ENCODE data around the gene INTS11. TPM values are rescaled to one million over a fixed set of nuclear protein-coding genes. Genes with fewer than 3 reads are reported as not detected.

The INTS11 gene
- total RNA-seq, 3 donors from 2014 or later = 68.6 to 125 (median 119) TPM

GRCh38 chr1:1342584-1343115 lies 18.2 kb upstream of the INTS11 start:
- intact Hi-C loops (cut with DNase I; ENCODE audit: low total_unique reads) = no loop called here
- H3K36me3 ChIP-seq = no peaks in the 10 kb centered on the region
- peaks cover 6 to 26% of the 10 kb centered on the region in 2 donors for H3K4me1 ChIP-seq
- H3K27me3 ChIP-seq = no peaks in the 10 kb centered on the region
- no peak for DNase-seq (ENCODE audit: low spot score in 2 of 2)
- no peak overlapping the region for H3K4me3 ChIP-seq
- H3K9me3 ChIP-seq = no peaks in the 10 kb centered on the region
- no peak overlapping the region for H3K27ac ChIP-seq
- no peak for TF ChIP-seq CTCF (IDR thresholded peaks at IDR 0.05)
- no peak for TF ChIP-seq POLR2AphosphoS5 (IDR thresholded peaks at IDR 0.05)
- no peak for TF ChIP-seq POLR2A (IDR thresholded peaks at IDR 0.05)

DNA sequence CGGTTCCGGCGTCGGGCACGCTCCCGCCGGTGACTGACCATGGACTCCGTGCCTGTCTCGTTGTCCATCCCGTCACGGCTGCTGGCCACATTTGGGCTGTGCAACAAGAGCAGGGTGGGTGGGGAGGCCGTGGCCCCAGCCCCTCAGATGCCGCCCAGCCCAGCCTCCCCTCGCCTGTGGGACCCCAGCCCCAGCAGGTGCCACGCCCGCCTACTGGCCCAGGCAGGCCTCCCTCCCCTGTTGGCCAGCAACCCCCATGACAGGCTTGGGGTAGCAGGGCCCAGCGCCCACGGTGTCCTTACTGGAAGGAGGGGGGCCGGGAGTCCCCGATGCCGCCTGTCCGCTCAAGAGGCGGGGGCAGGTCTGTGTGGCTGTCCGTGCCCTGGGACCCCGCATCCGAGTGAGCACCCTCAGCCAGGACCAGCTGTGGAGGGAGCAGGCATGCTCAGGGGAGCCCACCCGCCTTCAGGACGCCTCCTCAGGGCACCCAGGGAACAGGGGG lies 17.7 kb upstream of the INTS11 start:
- H3K9me3 ChIP-seq = no peaks in the 10 kb centered on the region
- DNase-seq (ENCODE audit: low spot score in 2 of 2) = no peak
- H3K4me3 ChIP-seq = no peak overlapping the region
- H3K27ac ChIP-seq = no peak overlapping the region
- intact Hi-C loops (cut with DNase I; ENCODE audit: low total_unique reads) = no loop called here
- H3K27me3 ChIP-seq = no peaks in the 10 kb centered on the region
- no peaks in the 10 kb centered on the region for H3K36me3 ChIP-seq
- TF ChIP-seq CTCF (IDR thresholded peaks at IDR 0.05) (no peak), POLR2AphosphoS5 (IDR thresholded peaks at IDR 0.05) (no peak), POLR2A (IDR thresholded peaks at IDR 0.05) (no peak)
- H3K4me1 ChIP-seq = peaks cover under 1 to 23% of the 10 kb centered on the region in 2 donors

DNA sequence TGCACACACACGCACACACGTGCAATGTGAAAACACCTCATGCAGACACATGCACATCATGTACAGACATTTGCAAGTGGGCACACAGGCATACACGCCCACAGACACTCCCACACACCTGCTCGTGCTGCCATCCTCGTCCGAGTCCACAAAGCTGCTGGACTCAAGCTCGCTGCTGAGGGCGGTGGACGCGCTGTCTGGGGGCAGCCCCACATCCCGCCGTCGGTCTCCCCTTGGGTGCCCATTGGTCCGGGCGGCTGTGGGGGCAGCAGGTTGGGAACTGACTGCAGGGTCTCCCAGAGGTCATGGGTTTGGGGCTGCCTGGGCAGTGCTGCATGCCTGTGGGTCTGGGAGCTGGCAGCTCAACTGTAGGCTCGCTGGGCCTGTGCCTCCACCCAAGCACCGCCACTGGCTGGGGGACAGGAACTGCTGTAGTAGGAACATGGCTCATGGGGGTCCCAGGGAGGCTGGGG lies 17.1 kb upstream of the INTS11 start:
- DNase-seq (ENCODE audit: low spot score in 2 of 2) = no peak
- H3K27me3 ChIP-seq = no peaks in the 10 kb centered on the region
- H3K4me1 ChIP-seq = peaks cover 0 to 18% of the 10 kb centered on the region in 2 donors
- no peaks in the 10 kb centered on the region for H3K36me3 ChIP-seq
- intact Hi-C loops (cut with DNase I; ENCODE audit: low total_unique reads) = no loop called here
- H3K27ac ChIP-seq = no peak overlapping the region
- H3K9me3 ChIP-seq = no peaks in the 10 kb centered on the region
- TF ChIP-seq POLR2A (IDR thresholded peaks at IDR 0.05) (no peak), POLR2AphosphoS5 (IDR thresholded peaks at IDR 0.05) (no peak), CTCF (IDR thresholded peaks at IDR 0.05) (no peak)
- no peak overlapping the region for H3K4me3 ChIP-seq

- intact Hi-C loops (cut with DNase I; ENCODE audit: low total_unique reads) = no loop called here
- Histone ChIP-seq H3K9me3 (no peaks in the 10 kb centered on the region), H3K4me1 (peaks cover 0 to 12% of the 10 kb centered on the region in 2 donors), H3K27me3 (no peaks in the 10 kb centered on the region), H3K27ac (no peak overlapping the region), H3K4me3 (no peak overlapping the region), H3K36me3 (no peaks in the 10 kb centered on the region)
- DNase-seq (ENCODE audit: low spot score in 2 of 2) = no peak
- TF ChIP-seq CTCF (IDR thresholded peaks at IDR 0.05) (no peak), POLR2A (IDR thresholded peaks at IDR 0.05) (no peak), POLR2AphosphoS5 (IDR thresholded peaks at IDR 0.05) (no peak)
Measured at GRCh38 chr1:1340791-1341548, 16.5 kb upstream of the INTS11 start.

- H3K36me3 ChIP-seq = no peaks in the 10 kb centered on the region
- no peaks in the 10 kb centered on the region for H3K27me3 ChIP-seq
- H3K9me3 ChIP-seq = no peaks in the 10 kb centered on the region
- TF ChIP-seq CTCF (IDR thresholded peaks at IDR 0.05) = no peak
- no peak for TF ChIP-seq POLR2AphosphoS5 (IDR thresholded peaks at IDR 0.05)
- no peak for TF ChIP-seq POLR2A (IDR thresholded peaks at IDR 0.05)
- no peak for DNase-seq (ENCODE audit: low spot score in 2 of 2)
- H3K4me1 ChIP-seq = peaks cover 0 to 4% of the 10 kb centered on the region in 2 donors
- H3K4me3 ChIP-seq = no peak overlapping the region
- no peak overlapping the region for H3K27ac ChIP-seq
- intact Hi-C loops (cut with DNase I; ENCODE audit: low total_unique reads) = no loop called here
Measured at GRCh38 chr1:1340185-1340584, 15.7 kb upstream of the INTS11 start.

Data from breast epithelium (tissue), 4 donors.